ENCODE measurements around the gene OGFR.

Gene OGFR

DNA sequence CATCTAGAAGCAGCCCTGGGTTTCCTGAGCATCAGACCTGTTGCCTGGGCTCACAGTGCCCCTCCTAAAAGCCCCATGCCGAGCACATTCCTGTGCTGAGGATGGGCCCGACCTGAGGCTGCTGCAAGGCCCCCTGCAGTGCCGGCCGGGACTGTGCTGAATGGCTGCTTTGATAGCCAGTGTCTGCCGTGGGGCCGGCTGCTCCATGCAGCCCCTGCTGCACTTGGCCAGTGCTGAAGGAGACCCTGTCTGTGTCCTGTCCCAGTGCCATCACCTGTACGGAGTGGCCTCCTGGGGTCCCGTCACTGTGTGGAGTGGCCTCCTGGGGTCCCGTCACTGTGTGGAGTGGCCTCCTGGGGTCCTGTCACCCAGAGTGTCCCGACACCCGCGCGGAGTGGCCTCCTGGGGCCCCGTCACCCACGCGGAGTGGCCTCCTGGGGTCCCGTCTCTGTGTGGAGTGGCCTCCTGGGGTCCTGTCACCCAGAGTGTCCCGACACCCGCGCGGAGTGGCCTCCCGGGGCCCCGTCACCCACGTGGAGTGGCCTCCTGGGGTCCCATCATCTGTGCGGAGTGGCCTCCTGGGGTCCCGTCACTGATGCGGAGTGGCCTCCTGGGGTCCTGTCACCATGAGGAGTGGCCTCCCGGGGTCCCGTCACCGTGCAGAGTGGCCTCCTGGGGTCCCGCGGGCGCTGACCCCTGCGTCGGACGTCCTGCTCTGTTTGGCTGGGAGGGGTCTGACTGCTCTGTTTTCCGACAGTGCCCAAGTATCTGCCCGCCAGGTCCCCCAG lies 19.2 kb downstream of the OGFR start:
- ATAC-seq (replicated peaks) = no peak
- peaks cover 6 to 17% of the 10 kb centered on the region in 2 donors for H3K4me1 Mint-ChIP-seq
- H3K27me3 Mint-ChIP-seq = peaks cover 4 to 17% of the 10 kb centered on the region in 2 donors
- DNase-seq = no peak
- H3K4me3 Mint-ChIP-seq = no peak overlapping the region
- H3K9me3 Mint-ChIP-seq = no peaks in the 10 kb centered on the region
- H3K36me3 Mint-ChIP-seq = no peaks in the 10 kb centered on the region
- no peak overlapping the region for H3K27ac Mint-ChIP-seq

DNA sequence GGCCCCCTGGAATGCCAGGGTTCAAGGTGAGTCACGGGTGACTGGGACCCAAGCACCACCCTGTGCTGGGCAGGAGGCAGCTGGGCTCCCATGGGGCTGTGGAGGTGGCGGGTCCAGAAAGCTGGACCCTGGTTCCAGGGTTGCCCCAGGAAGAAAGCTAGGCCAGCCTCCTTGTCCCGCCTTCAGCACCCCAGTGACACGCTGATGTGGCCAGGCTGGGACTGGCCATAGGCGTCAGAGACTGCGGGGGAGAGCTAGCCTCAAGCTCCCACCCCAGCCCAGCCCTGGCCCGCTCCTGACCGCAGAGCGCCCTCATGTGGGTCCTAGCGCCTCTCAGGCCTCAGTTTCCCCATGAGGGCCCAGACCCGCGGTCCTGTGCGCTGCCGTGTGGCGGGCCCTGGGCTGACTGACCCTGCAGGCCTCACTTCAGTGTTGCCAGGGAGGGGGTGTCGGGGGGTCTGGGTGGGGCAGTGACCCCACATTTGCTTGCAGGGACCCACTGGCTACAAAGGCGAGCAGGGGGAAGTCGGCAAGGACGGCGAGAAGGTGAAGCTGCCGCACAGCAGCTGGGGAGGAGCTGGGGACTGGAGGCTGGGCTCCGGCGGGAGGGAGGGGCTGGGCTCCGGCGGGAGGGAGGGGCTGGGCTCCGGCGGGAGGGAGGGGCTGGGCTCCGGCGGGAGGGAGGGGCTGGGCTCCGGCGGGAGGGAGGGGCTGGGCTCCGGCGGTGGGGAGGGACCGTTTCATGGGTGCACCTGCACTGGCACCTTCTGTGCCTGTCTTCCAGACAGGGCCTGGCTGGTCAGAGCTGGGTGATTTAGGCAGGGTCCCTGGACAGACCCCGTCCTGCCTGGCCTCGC lies 20.1 kb downstream of the OGFR start:
- peak; percentile 51 to 67 for ATAC-seq (replicated peaks)
- no peak overlapping the region for H3K27ac Mint-ChIP-seq
- no peaks in the 10 kb centered on the region for H3K9me3 Mint-ChIP-seq
- H3K36me3 Mint-ChIP-seq = no peaks in the 10 kb centered on the region
- H3K4me1 Mint-ChIP-seq = peaks cover 6 to 17% of the 10 kb centered on the region in 2 donors
- peaks cover 4 to 9% of the 10 kb centered on the region in 2 donors for H3K27me3 Mint-ChIP-seq
- no peak for DNase-seq
- H3K4me3 Mint-ChIP-seq = peak overlapping the region; percentile 46 to 78

DNA sequence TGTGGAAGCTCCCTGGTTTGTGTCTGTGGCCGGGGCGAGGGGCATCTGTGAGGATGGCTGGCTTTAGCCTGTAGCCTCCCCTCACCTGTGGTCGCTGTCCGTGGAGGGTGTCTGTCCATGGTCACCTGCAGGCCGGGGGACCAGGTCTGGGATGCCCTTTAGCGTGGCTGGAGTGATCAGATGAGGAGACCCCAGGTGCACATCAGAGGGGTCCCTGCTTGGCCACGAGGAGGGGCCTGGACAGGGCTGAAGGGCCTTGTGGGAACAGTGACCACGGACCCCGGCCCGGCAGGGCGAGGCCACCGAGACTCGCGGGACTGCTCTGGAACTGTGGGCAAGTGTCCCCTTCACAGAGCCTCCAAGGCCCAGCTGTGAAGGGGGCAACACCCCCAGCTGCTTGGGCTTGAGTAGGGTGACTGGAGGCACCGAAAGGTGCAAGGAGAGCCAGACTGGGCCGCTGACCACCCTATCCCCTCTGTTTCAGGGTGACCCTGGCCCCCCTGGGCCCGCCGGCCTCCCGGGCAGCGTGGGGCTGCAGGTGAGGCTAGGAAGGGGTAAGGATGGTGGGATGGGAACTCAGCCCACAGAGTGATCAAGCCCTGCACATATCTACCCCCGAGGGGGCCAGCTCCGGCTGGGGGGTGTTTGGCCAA lies 20.8 kb downstream of the OGFR start:
- no peak overlapping the region for H3K27ac Mint-ChIP-seq
- no peaks in the 10 kb centered on the region for H3K36me3 Mint-ChIP-seq
- DNase-seq = no peak
- peak overlapping the region in 1 of 2 donors; percentile 16 for H3K4me3 Mint-ChIP-seq
- H3K9me3 Mint-ChIP-seq = no peaks in the 10 kb centered on the region
- H3K27me3 Mint-ChIP-seq = peaks cover under 1 to 1% of the 10 kb centered on the region in 2 donors
- ATAC-seq (replicated peaks) = no peak
- H3K4me1 Mint-ChIP-seq = peaks cover 6 to 17% of the 10 kb centered on the region in 2 donors

DNA sequence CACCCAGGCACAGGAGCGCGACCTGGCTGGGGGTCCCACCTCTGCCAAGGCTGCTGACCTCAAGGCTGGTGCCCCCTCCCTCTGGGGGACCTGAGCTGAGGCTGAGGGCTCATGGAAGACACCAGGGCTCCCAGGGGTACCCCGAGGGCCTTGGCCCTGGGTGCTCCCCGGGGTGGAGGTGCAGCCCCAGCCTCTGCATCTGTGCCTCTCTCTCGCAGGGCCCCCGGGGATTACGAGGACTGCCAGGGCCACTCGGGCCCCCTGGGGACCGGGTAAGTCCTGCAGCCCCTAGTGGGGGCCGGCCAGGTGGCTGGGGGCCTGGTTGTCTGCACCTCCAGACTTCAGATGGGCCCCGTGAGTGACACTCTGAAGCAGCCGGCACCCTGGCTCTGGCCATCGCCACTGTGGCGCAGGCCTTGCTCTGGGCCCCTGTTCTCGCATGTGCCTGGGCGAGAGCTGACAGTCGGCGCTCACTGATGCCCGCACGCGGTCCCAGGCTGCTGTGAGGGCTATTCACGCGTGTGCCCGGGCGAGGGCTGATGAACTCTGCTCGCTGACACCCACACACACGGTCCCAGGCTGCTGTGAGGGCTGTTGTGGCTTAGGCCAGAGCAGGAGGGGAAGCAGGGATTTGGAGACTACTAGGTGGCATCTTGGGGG lies 21.5 kb downstream of the OGFR start:
- no peaks in the 10 kb centered on the region for H3K9me3 Mint-ChIP-seq
- H3K4me1 Mint-ChIP-seq = peaks cover 6 to 21% of the 10 kb centered on the region in 2 donors
- no peaks in the 10 kb centered on the region for H3K36me3 Mint-ChIP-seq
- H3K27ac Mint-ChIP-seq = no peak overlapping the region
- H3K27me3 Mint-ChIP-seq = no peaks in the 10 kb centered on the region
- DNase-seq (no peak), ATAC-seq (replicated peaks) (peak; percentile 61 to 68)
- no peak overlapping the region for H3K4me3 Mint-ChIP-seq

DNA sequence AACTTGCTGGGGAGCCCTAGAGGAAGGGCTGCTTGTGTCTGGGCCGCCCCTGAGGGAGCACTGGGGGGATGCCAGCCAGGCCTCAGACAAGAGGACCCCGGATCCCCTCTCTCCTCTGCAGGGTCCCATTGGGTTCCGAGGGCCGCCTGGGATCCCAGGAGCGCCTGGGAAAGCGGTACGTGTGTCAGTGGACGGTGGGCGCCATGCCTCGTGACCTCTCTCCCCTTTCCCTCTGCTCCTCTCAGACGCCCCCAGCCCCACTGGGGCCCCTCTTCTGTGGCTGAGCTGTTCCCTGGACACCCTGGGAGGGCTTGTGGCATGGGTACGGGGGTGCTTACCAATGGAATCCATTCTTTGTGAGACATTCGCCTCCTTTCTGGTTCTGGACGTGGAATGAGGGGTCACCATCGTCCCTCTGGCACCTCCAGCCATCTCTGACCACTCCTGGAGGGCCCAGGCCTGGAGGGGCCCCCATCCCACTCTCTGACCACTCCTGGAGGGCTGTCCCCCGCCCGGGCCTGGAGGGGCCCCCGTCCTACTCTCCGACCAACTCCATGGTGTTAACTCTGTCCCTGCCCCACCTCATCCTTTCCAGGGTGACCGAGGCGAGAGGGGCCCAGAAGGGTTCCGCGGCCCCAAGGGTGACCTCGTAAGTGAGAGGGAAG lies 22.1 kb downstream of the OGFR start:
- Mint-ChIP-seq H3K4me1 (peaks cover 9 to 27% of the 10 kb centered on the region in 2 donors), H3K36me3 (no peaks in the 10 kb centered on the region), H3K4me3 (no peak overlapping the region), H3K9me3 (no peaks in the 10 kb centered on the region), H3K27me3 (no peaks in the 10 kb centered on the region), H3K27ac (no peak overlapping the region)
- DNase-seq (no peak), ATAC-seq (replicated peaks) (no peak)

DNA sequence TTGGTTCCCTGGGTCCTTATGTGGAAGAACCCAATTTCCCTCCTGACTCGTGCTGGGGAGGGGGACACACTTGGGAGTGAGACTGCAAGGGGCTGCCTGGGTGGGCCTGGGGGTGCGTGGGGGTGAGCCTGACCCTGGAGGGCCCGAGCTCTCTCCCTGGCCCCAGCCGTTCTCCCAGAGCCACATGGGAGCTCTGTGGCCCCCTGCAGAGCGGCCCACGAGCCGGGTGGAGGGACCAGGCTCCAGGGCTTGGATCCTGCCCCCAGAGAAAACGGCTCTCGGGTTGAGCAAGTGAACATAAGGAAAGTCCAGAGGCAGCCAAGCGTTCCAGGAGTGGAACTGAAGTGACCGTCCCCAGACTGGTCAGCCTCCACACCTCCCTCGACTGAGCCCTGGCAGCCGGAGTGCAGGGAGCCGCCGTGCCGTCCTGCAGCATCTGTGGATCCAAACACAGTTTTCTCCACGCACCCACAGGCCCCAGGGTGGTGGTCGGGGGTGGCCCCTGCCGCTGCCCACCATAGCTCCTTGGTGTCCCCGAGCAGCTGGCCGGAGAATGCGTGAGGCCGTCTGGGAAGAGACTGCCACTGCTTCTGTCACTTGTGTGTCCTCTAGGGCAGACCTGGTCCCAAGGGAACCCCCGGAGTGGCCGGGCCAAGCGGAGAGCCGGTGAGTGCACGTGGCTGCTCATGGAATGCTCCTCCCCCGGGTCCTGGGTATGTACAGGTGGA lies 22.8 kb downstream of the OGFR start:
- Mint-ChIP-seq H3K36me3 (no peaks in the 10 kb centered on the region), H3K27ac (no peak overlapping the region), H3K4me1 (peaks cover 16 to 34% of the 10 kb centered on the region in 2 donors), H3K9me3 (no peaks in the 10 kb centered on the region), H3K27me3 (no peaks in the 10 kb centered on the region), H3K4me3 (no peak overlapping the region)
- no peak for ATAC-seq (replicated peaks)
- no peak for DNase-seq

- H3K4me1 Mint-ChIP-seq = peaks cover 22 to 40% of the 10 kb centered on the region in 2 donors
Observed at GRCh38 chr20:62828051-62828450, 23.4 kb downstream of the OGFR start.

GRCh38 chr20:62828511-62829230 lies 24.0 kb downstream of the OGFR start:
- DNase-seq = no peak
- Mint-ChIP-seq H3K4me1 (peaks cover 23 to 44% of the 10 kb centered on the region in 2 donors), H3K27ac (no peak overlapping the region), H3K27me3 (no peaks in the 10 kb centered on the region), H3K9me3 (no peaks in the 10 kb centered on the region), H3K4me3 (no peak overlapping the region), H3K36me3 (no peaks in the 10 kb centered on the region)
- ATAC-seq (replicated peaks) = no peak

More at GRCh38 chr20:62828051-62828450, 23.4 kb downstream of the OGFR start:
- DNase-seq = no peak
- Mint-ChIP-seq H3K27ac (no peak overlapping the region), H3K4me3 (no peak overlapping the region), H3K9me3 (no peaks in the 10 kb centered on the region), H3K27me3 (no peaks in the 10 kb centered on the region), H3K36me3 (no peaks in the 10 kb centered on the region)
- no peak for ATAC-seq (replicated peaks)

- no peak for ATAC-seq (replicated peaks)
- H3K36me3 Mint-ChIP-seq = no peaks in the 10 kb centered on the region
- no peak for DNase-seq
- H3K27ac Mint-ChIP-seq = no peak overlapping the region
- H3K4me3 Mint-ChIP-seq = no peak overlapping the region
- H3K27me3 Mint-ChIP-seq = no peaks in the 10 kb centered on the region
- H3K9me3 Mint-ChIP-seq = no peaks in the 10 kb centered on the region
- H3K4me1 Mint-ChIP-seq = peaks cover 23 to 40% of the 10 kb centered on the region in 2 donors
Observed at GRCh38 chr20:62829231-62830230, 24.9 kb downstream of the OGFR start.

DNA sequence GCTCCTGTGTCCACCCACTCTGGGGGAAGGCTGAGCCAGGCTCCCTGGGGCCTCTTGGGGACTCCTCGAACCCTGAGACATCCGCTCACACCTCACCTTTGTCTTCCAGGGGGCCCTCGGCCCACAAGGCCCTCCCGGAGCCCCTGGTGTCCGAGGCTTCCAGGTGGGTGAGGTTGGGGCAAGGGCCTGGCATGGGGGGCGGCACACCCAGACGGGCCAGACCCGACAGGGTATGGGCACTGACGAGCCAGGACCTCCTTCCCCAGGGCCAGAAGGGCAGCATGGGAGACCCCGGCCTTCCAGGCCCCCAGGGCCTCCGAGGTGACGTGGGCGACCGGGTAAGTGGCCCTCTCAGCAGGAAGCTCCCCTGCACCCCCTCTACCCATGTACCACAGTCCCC lies 25.6 kb downstream of the OGFR start:
- H3K36me3 Mint-ChIP-seq = no peaks in the 10 kb centered on the region
- H3K27ac Mint-ChIP-seq = no peak overlapping the region
- no peaks in the 10 kb centered on the region for H3K9me3 Mint-ChIP-seq
- no peak for ATAC-seq (replicated peaks)
- no peak overlapping the region for H3K4me3 Mint-ChIP-seq
- no peaks in the 10 kb centered on the region for H3K27me3 Mint-ChIP-seq
- DNase-seq = no peak
- peaks cover 21 to 36% of the 10 kb centered on the region in 2 donors for H3K4me1 Mint-ChIP-seq

DNA sequence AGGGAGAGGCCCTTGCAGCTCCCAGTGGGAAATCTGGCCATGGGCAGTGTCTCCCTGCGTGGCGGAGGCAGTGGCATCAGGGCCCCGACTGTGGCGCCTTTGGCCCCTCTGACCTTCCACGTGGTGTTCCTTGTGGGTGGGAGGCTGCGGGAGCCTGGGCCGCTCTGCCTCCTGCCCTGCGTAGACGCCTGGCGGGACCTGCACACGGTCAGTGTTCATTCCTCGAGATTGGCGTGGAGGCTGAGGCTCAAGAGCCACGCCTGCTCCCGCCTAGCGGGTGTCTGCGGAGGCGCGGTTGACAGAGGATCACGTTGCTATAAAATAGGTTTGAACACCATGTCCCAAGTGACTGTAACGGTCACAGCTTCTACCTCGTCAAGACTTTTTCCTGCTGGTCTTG lies 26.2 kb downstream of the OGFR start:
- no peak overlapping the region for H3K4me3 Mint-ChIP-seq
- H3K36me3 Mint-ChIP-seq = no peaks in the 10 kb centered on the region
- no peak for ATAC-seq (replicated peaks)
- H3K27me3 Mint-ChIP-seq = no peaks in the 10 kb centered on the region
- H3K9me3 Mint-ChIP-seq = no peaks in the 10 kb centered on the region
- H3K4me1 Mint-ChIP-seq = peaks cover 21 to 34% of the 10 kb centered on the region in 2 donors
- no peak overlapping the region for H3K27ac Mint-ChIP-seq
- DNase-seq = no peak

GRCh38 chr20:62831361-62831788 lies 26.7 kb downstream of the OGFR start:
- no peak overlapping the region for H3K4me3 Mint-ChIP-seq
- H3K9me3 Mint-ChIP-seq = no peaks in the 10 kb centered on the region
- no peak overlapping the region for H3K27ac Mint-ChIP-seq
- no peaks in the 10 kb centered on the region for H3K27me3 Mint-ChIP-seq
- H3K4me1 Mint-ChIP-seq = peaks cover 17 to 28% of the 10 kb centered on the region in 2 donors
- ATAC-seq (replicated peaks) (no peak), DNase-seq (no peak)
- no peaks in the 10 kb centered on the region for H3K36me3 Mint-ChIP-seq
